Esophagus squamous epithelium (tissue), 5 donors: ENCODE data around the gene SLIT2. TPM values are rescaled to one million over a fixed set of nuclear protein-coding genes. Genes with fewer than 3 reads are reported as not detected.

Experiments used
- DNase-seq: peaks from one replicate; lab custom pipeline; 2025; lab: John Stamatoyannopoulos, UW
- H3K27ac ChIP-seq, 4 donors: fragments of 200-600 bp; sonication (generic); one replicate each; pipeline ENCODE4 v1.5.1; 2016 to 2019; ENCODE audit warnings: mild to moderate bottlenecking in 1 of 4
- H3K27me3 ChIP-seq, 4 donors: fragments of 200-600 bp; sonication (generic); 1 replicate in 3 of 4; 2 replicates in 1 of 4; pipeline versions ENCODE4 v1.5.1 to v1.6.0; 2017 to 2021; ENCODE audit warnings: antibody characterized with exemption in 1 of 4
- H3K36me3 ChIP-seq, 3 donors: fragments of 200-600 bp; sonication (generic); one replicate each; pipeline ENCODE4 v1.5.1; 2016 to 2019
- H3K4me1 ChIP-seq, 3 donors: fragments of 200-600 bp; sonication (generic); one replicate each; pipeline ENCODE4 v1.5.1; 2017 to 2019
- H3K4me3 ChIP-seq, 4 donors: fragments of 200-600 bp; sonication (generic); 1 replicate in 3 of 4; 2 replicates in 1 of 4; pipeline ENCODE4 v1.5.1; 2016 to 2019; ENCODE audit warnings: mild to moderate bottlenecking in 2 of 4, moderate library complexity in 1 of 4
- H3K9me3 ChIP-seq, 3 donors: fragments of 200-600 bp; sonication (generic); one replicate each; pipeline ENCODE4 v1.5.1; 2016 to 2019
- POLR2A ChIP-seq, 4 donors: fragments of 450-650 bp; IDR thresholded peaks; one replicate each; pipeline ENCODE4 v1.6.1; 2017; ENCODE audit warnings: antibody characterized with exemption in 4 of 4, mild to moderate bottlenecking in 4 of 4, moderate library complexity in 3 of 4
- WGBS, 2 donors: methylation state at CpG; one replicate each; pipeline ENCODE4 v1.1.5; 2018; 5-methylcytosine and 5-hydroxymethylcytosine counted together
- intact Hi-C: fragments of 100-400 bp; cut with DNase I; formaldehyde crosslinking; loops from one replicate; pipeline ENCODE4 v1.15.0; 2022
- total RNA-seq, 4 donors: library from RNA; depleted of rRNA; stranded (reverse); fragments of >200 nt; gene quantifications; one replicate each; pipeline ENCODE4 v1.1.0, GENCODE V29; 2016
- TF ChIP-seq, protein P1 (sequence below), 6 experiments: fragments of 450-650 bp in 4 of 6; fragments of 200-600 bp in 2 of 6; sonication (generic) in 2 of 6; IDR thresholded peaks; one replicate each; pipeline ENCODE4 v1.5.1; 2016 to 2019; ENCODE audit warnings: antibody characterized with exemption in 6 of 6, mild to moderate bottlenecking in 4 of 6, moderate library complexity in 4 of 6
- donor health status: DM: yes; HTN: yes; CAD: no.

Gene SLIT2
- total RNA-seq, 4 donors from 2014 or later = 2.4 to 16.0 (median 4.7) TPM

DNA sequence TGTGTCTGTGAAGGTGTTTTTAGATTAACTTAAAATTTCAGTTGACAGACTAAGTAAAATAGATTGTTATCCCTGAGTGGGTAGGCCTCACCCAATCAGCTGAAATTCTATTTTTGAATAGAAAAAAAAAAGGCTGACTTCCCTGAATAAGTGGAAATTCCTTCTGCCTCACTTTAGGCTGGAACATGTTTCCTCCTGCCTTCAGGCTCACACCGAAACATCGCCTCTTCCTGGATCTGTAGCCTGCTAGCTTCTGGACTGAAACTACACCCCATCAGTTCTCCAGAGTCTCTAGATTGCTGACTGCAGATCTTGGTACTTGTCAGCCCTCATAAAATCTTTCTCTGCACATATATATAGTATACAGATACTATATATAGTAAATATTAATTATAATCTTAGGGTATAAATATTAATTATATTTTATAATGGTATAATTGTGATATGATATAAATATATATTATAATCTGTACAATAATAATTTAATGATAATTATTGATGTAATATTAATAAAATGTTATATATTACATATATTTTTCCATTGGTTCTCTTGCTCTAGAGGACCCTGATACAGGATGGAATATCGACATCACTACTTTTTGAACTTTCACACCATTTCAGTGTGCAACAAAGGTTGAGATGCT lies 13.7 kb upstream of the SLIT2 start:
- WGBS, 2 donors = 61 to 69% methylated on average over 3 of the region's 3 CpGs

DNA sequence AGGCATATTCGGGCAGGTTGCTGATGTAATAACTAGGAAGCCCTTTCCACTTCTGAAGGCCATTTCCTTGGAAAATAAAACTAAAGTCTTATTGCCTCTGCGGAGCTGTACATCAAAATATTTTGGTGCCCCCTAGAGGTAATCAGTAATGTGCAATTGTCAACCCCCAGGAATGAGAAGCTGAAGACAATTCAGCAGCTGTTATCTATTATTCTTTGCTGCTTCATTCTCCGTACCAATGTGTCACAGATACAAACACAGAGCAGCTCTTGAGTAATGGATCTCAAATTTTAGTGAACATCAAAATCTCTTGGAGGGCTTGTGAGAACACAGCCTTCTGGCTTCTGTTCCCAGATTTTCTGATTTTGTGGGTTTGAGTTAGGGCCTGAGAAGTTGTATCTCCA lies 3.5 kb upstream of the SLIT2 start:
- TF ChIP-seq POLR2A (IDR thresholded peaks at IDR 0.05) = no peak
- TF ChIP-seq, protein P1, sequence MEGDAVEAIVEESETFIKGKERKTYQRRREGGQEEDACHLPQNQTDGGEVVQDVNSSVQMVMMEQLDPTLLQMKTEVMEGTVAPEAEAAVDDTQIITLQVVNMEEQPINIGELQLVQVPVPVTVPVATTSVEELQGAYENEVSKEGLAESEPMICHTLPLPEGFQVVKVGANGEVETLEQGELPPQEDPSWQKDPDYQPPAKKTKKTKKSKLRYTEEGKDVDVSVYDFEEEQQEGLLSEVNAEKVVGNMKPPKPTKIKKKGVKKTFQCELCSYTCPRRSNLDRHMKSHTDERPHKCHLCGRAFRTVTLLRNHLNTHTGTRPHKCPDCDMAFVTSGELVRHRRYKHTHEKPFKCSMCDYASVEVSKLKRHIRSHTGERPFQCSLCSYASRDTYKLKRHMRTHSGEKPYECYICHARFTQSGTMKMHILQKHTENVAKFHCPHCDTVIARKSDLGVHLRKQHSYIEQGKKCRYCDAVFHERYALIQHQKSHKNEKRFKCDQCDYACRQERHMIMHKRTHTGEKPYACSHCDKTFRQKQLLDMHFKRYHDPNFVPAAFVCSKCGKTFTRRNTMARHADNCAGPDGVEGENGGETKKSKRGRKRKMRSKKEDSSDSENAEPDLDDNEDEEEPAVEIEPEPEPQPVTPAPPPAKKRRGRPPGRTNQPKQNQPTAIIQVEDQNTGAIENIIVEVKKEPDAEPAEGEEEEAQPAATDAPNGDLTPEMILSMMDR (IDR thresholded peaks at IDR 0.05) = peak; percentile 14 to 63 (median 54)
- Histone ChIP-seq H3K4me3 (no peak overlapping the region), H3K27ac (no peak overlapping the region), H3K36me3 (no peaks in the 10 kb centered on the region), H3K9me3 (no peaks in the 10 kb centered on the region), H3K27me3 (peaks cover 0 to 19% (median 0%) of the 10 kb centered on the region in 4 donors), H3K4me1 (peaks cover 3 to 26% (median 10%) of the 10 kb centered on the region in 3 donors)
- DNase-seq = no peak
- 3 to 11% methylated on average over 3 of the region's 3 CpGs for WGBS, 2 donors
- intact Hi-C loops = no loop called here

More for the DNA sequence above, 13.7 kb upstream of the SLIT2 start:
- TF ChIP-seq, protein P1 (IDR thresholded peaks at IDR 0.05) = no peak
- TF ChIP-seq POLR2A (IDR thresholded peaks at IDR 0.05) = no peak
- intact Hi-C loops = no loop called here
- no peaks in the 10 kb centered on the region for H3K36me3 ChIP-seq
- no peak overlapping the region for H3K27ac ChIP-seq
- no peak for DNase-seq
- no peaks in the 10 kb centered on the region for H3K4me1 ChIP-seq
- H3K27me3 ChIP-seq = no peaks in the 10 kb centered on the region
- no peaks in the 10 kb centered on the region for H3K9me3 ChIP-seq
- no peak overlapping the region for H3K4me3 ChIP-seq

DNA sequence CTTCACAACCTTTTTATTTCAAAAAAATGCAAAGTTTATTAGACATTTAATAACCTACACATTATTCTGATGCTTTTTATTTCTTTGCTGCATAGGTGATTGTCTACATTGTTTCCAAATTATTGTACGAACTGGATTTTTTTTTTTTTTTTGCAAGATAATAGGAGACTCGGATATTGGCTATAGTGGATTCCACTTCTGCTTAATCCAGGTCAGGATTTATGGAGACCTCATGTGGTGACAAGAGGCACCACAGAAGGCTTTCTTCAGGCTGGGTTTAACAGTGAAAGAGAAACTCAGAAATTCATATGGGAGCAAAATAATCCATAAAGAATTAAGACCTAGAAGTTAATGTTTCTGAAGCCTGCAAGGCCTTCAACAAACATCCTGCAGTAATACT lies 2.4 kb upstream of the SLIT2 start:
- DNase-seq = no peak
- Histone ChIP-seq H3K27me3 (peaks cover 0 to 31% (median 6%) of the 10 kb centered on the region in 4 donors), H3K4me3 (no peak overlapping the region), H3K36me3 (no peaks in the 10 kb centered on the region), H3K4me1 (peaks cover 13 to 38% (median 21%) of the 10 kb centered on the region in 3 donors), H3K9me3 (no peaks in the 10 kb centered on the region), H3K27ac (no peak overlapping the region)
- TF ChIP-seq, protein P1 (IDR thresholded peaks at IDR 0.05) = peak in 2 of 6 experiments; percentile 18 to 40
- no peak for TF ChIP-seq POLR2A (IDR thresholded peaks at IDR 0.05)
- WGBS, 2 donors = 37 to 40% methylated on average over 2 of the region's 2 CpGs
- intact Hi-C loops = no loop called here

DNA sequence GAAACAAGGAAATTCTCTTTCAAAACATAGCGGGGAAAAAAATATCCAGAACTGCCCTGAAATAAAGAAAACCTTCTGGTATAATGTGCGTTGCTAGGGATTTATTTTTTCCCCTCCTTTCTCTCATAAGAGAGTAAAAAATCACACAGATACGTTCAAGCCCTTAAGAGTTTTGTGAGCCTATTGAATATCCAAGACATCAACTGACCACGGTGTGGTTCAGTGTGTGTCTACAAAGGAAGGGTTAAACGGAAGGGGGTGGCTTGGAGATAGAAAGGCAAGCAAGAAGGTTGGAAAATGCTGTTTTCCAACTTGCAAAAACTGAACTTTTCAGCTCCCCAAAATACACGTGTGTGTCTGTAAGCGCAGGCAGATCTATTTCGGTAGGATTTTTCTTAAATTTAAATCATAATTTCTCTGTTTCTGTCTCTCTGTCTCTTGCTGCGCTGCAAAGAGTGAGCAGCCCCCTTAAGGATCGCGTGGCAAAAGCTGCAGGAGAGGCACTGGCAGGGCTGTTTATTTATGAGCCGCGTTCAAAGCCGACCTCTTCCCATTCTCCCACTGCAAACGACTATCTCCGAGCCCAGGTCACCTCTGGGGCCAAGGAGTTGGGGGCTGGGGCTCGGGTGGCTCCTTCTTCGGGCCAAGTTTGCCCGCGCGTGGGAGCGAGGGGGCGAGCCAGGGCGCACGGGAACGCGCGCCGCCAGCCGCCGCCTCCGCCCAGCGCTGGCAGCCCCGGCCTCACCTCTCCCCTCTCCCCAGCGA lies 492 bp upstream of the SLIT2 start:
- no peaks in the 10 kb centered on the region for H3K36me3 ChIP-seq
- no peaks in the 10 kb centered on the region for H3K9me3 ChIP-seq
- peak overlapping the region; percentile 44 to 80 (median 64) for H3K27ac ChIP-seq
- TF ChIP-seq, protein P1 (IDR thresholded peaks at IDR 0.05) = no peak
- TF ChIP-seq POLR2A (IDR thresholded peaks at IDR 0.05) = no peak
- H3K4me1 ChIP-seq = peaks cover 18 to 53% (median 28%) of the 10 kb centered on the region in 3 donors
- intact Hi-C loops = no loop called here
- 5 to 7% methylated on average over 14 to 33 of the region's 35 CpGs for WGBS, 2 donors
- H3K27me3 ChIP-seq = peaks cover 0 to 50% (median 10%) of the 10 kb centered on the region in 4 donors
- peak overlapping the region; percentile 45 to 75 (median 69) for H3K4me3 ChIP-seq
- no peak for DNase-seq
